Lung (tissue), 12 donors: ENCODE data around the gene ETFBKMT. TPM values are rescaled to one million over a fixed set of nuclear protein-coding genes. Genes with fewer than 3 reads are reported as not detected.

Experiments used
- ATAC-seq: fragments of 200-7000 bp; cut with Tn5 transposase; one replicate; pipeline ENCODE4 v1.9.1; 2020; ENCODE audit warnings: moderate number of reproducible peaks; ENCODE audit not compliant: insufficient read depth, low FRiP score
- DNase-seq, 3 donors: peaks; one replicate each; pipeline ENCODE4 v3.0.0-alpha.2; 2013 to 2017
- H3K27ac ChIP-seq, 2 donors: one replicate each; pipeline ENCODE4 v1.5.1; 2013; ENCODE audit warnings: mild to moderate bottlenecking in 2 of 2, moderate library complexity in 2 of 2, control low read depth in 1 of 2, inconsistent platforms in 1 of 2, low read depth in 1 of 2, low read length in 1 of 2
- H3K27me3 ChIP-seq, 3 donors: one replicate each; pipeline ENCODE4 v1.5.1; 2013; ENCODE audit warnings: low read length in 2 of 3; ENCODE audit not compliant: control insufficient read depth in 3 of 3, insufficient read depth in 3 of 3
- H3K36me3 ChIP-seq, 4 donors: one replicate each; pipeline ENCODE4 v1.5.1; 2013; ENCODE audit warnings: low read length in 4 of 4, mild to moderate bottlenecking in 1 of 4, moderate library complexity in 1 of 4; ENCODE audit not compliant: control insufficient read depth in 4 of 4, insufficient read depth in 4 of 4
- H3K4me1 ChIP-seq, 5 donors: one replicate each; pipeline ENCODE4 v1.5.1; 2013; ENCODE audit warnings: low read length in 5 of 5, mild to moderate bottlenecking in 2 of 5, moderate library complexity in 1 of 5; ENCODE audit not compliant: control insufficient read depth in 5 of 5, insufficient read depth in 5 of 5
- H3K4me3 ChIP-seq: one replicate; pipeline ENCODE4 v1.5.1; 2013; ENCODE audit warnings: mild to moderate bottlenecking, control low read depth, moderate library complexity
- H3K9ac ChIP-seq, 2 donors: one replicate each; pipeline ENCODE4 v1.5.1; 2013; ENCODE audit warnings: low read length in 2 of 2, control low read depth in 1 of 2; ENCODE audit not compliant: insufficient read depth in 1 of 2
- H3K9me3 ChIP-seq, 4 donors: one replicate each; pipeline ENCODE4 v1.5.1; 2013; ENCODE audit warnings: low read length in 3 of 4, mild to moderate bottlenecking in 1 of 4, moderate library complexity in 1 of 4; ENCODE audit not compliant: control insufficient read depth in 4 of 4, insufficient read depth in 3 of 4
- CTCF ChIP-seq: IDR thresholded peaks from 2 replicates; pipeline ENCODE4 v1.5.1; 2012; ENCODE audit warnings: mild to moderate bottlenecking; ENCODE audit errors: control extremely low read depth, extremely low read depth
- WGBS, 2 donors: extraction: QIAGEN DNeasy Blood & Tissue Kit; methylation state at CpG; one replicate each; pipeline ENCODE4 v1.1.7; 2013; 5-methylcytosine and 5-hydroxymethylcytosine counted together
- polyA plus RNA-seq, 2 donors: library from polyadenylated mRNA; stranded (reverse); fragments of 200-250 nt; gene quantifications; one replicate each; pipeline ENCODE4 v1.2.1, GENCODE V29; 2013
- total RNA-seq, 2 donors: library from RNA; depleted of rRNA in 1 of 2; stranded (reverse); fragments of >200 nt in 1 of 2; gene quantifications; one replicate each; pipeline ENCODE4 v1.2.1, GENCODE V29; 2014 to 2021
- donor health status: control.
- donor health status: control.
- donor health status: Bipolar disorder and iron deficiency.
- donor health status: healthy.
- donor health status: DM: yes; HTN: yes; CAD: no.

The ETFBKMT gene
- total and polyA plus RNA-seq, 4 donors = 1.3 to 3.9 (median 2.8) TPM

DNA sequence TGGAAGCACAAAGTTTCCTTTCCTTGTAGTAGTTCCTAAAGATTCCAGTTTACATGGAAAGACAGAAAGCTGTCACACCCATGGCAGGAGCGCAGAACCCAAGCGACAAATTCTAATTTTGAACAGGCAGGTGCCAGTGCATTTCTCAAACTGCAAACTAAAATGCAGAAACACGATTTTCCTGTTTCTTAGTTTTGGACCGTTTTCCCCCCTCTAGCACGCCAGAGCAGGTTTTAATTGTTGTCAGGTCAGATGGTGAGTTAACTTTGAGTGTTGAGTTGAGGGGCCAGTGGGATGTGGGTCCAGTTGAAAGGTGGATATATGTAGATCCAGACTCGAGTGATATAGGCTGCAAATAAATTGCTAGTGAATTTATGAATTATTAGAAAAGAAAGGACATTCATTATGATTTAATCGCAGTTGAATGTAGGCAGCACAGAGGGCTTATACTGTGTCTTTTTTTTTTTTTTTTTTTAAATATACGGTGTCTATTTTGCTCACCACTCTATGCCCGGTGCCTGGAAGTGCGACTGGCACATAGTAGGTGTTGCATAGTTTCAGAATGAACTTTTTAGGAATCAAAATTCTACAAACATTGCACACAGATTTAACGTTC lies 909 bp upstream of the ETFBKMT start:
- no peaks in the 10 kb centered on the region for H3K9me3 ChIP-seq
- H3K27me3 ChIP-seq = no peaks in the 10 kb centered on the region
- peaks cover 0 to 6% (median 0%) of the 10 kb centered on the region in 5 donors for H3K4me1 ChIP-seq
- no peak for ATAC-seq
- WGBS, 2 donors = 17 to 18% methylated on average over 11 of the region's 11 CpGs
- H3K27ac ChIP-seq = peak overlapping the region; percentile 89 to 99
- peaks cover 0 to 6% (median 3%) of the 10 kb centered on the region in 4 donors for H3K36me3 ChIP-seq
- no peak for TF ChIP-seq CTCF
- peak overlapping the region; percentile 56 for H3K4me3 ChIP-seq
- peak in 2 of 3 donors; percentile 39 to 51 for DNase-seq
- peak overlapping the region in 1 of 2 donors; percentile 84 for H3K9ac ChIP-seq

- ATAC-seq (no peak), DNase-seq (no peak)
- H3K4me1 ChIP-seq = peaks cover 0 to 6% (median 0%) of the 10 kb centered on the region in 5 donors
- no peak overlapping the region for H3K9ac ChIP-seq
- no peak overlapping the region for H3K4me3 ChIP-seq
- no peak overlapping the region for H3K27ac ChIP-seq
- no peaks in the 10 kb centered on the region for H3K9me3 ChIP-seq
- no peak for TF ChIP-seq CTCF
- no peaks in the 10 kb centered on the region for H3K27me3 ChIP-seq
- peaks cover 0 to 6% (median 3%) of the 10 kb centered on the region in 4 donors for H3K36me3 ChIP-seq
- WGBS, 2 donors = 94 to 95% methylated on average over 6 of the region's 6 CpGs
Observed at GRCh38 chr12:31662176-31662849, 2.8 kb downstream of the ETFBKMT start.

DNA sequence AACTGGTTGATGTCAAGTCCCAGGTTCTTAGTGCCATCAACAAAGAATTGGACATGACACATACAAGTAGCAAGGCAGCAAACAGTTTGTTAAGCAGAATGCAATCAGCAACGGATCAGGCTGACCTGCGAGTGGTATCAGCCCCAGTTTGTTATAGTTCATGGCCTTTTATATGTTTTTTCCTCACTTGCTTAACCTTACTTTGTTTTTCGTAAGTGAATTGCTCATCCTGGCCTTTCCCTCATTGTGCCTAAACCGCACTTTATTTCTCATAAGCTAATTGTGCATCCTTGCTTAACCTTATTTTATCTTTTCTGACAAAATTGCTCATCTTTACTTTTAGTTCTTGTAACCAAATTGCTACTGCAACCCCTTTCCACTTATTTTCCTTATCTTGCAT lies 4.1 kb downstream of the ETFBKMT start:
- Histone ChIP-seq H3K9me3 (peaks cover 0 to under 1% (median 0%) of the 10 kb centered on the region in 4 donors), H3K27ac (no peak overlapping the region), H3K9ac (no peak overlapping the region), H3K4me3 (no peak overlapping the region), H3K27me3 (no peaks in the 10 kb centered on the region), H3K36me3 (peaks cover 0 to 7% (median 3%) of the 10 kb centered on the region in 4 donors), H3K4me1 (peaks cover 0 to 1% (median 0%) of the 10 kb centered on the region in 5 donors)
- no peak for TF ChIP-seq CTCF
- DNase-seq = no peak
- ATAC-seq = no peak
- 73 to 96% methylated on average over 4 of the region's 4 CpGs for WGBS, 2 donors
